IMR-90 (cell line): Measurements from ENCODE around the gene VILL. TPM values are rescaled to one million over a fixed set of nuclear protein-coding genes. Genes with fewer than 3 reads are reported as not detected.

ENCODE experiments used
- ATAC-seq: fragments of 200-7000 bp; cut with Tn5 transposase; 2 replicates; pipeline ENCODE4 v1.9.1; 2020; ENCODE audit warnings: low read depth, mild to moderate bottlenecking, moderate library complexity
- BruUV-seq: library from RNA; stranded (reverse); fragments of 400-500 nt; replicated peaks from 2 replicates; lab custom pipeline; 2021; lab: Mats Ljungman, UMichigan
- CTCF ChIA-PET: fragments of 300-600 bp; formaldehyde crosslinking; extraction: SDS; loops from one replicate; lab custom pipeline; 2021; ENCODE audit warnings: antibody characterized with exemption; lab: Yijun Ruan, JAX
- POLR2A ChIA-PET: fragments of 300-600 bp; sonication (Branson Sonifier 250); formaldehyde crosslinking; loops from one replicate; lab custom pipeline; 2022; ENCODE audit warnings: antibody characterized with exemption; ENCODE audit not compliant: unreplicated experiment; lab: Charles Lee
- DNase-seq: peaks from one replicate; pipeline ENCODE4 v3.0.0; 2013
- H2AFZ ChIP-seq: replicated peaks from 2 replicates; pipeline ENCODE3; 2013; ENCODE audit warnings: low read length, mild to moderate bottlenecking; ENCODE audit not compliant: poor library complexity
- H2AK5ac ChIP-seq: 2 replicates; pipeline ENCODE4 v1.6.1; 2013; ENCODE audit warnings: low read depth, low read length, inconsistent platforms
- H2AK9ac ChIP-seq: replicated peaks from 2 replicates; pipeline ENCODE3; 2013; ENCODE audit warnings: mild to moderate bottlenecking, low read depth, low read length, moderate library complexity; ENCODE audit not compliant: poor library complexity
- H2BK120ac ChIP-seq: 2 replicates; pipeline ENCODE4 v1.6.1; 2013; ENCODE audit warnings: low read depth, low read length, inconsistent platforms
- H2BK15ac ChIP-seq: 3 replicates; pipeline ENCODE4 v1.6.1; 2013; ENCODE audit warnings: low read depth, low read length, inconsistent platforms
- H2BK20ac ChIP-seq: 2 replicates; pipeline ENCODE4 v1.6.1; 2013; ENCODE audit warnings: low read depth, mild to moderate bottlenecking, inconsistent platforms, low read length, moderate library complexity
- H2BK5ac ChIP-seq: 2 replicates; pipeline ENCODE4 v1.6.1; 2013; ENCODE audit warnings: mild to moderate bottlenecking, low read depth, low read length, inconsistent platforms; ENCODE audit not compliant: poor library complexity, severe bottlenecking
- H3K14ac ChIP-seq: replicated peaks from 2 replicates; pipeline ENCODE4 v1.6.1; 2013; ENCODE audit warnings: low read depth, low read length, inconsistent platforms
- H3K18ac ChIP-seq: 2 replicates; pipeline ENCODE4 v1.6.1; 2013; ENCODE audit warnings: low read depth, low read length, control low read depth
- H3K23ac ChIP-seq: 2 replicates; pipeline ENCODE4 v1.6.1; 2013; ENCODE audit warnings: low read depth, low read length, inconsistent platforms
- H3K27ac ChIP-seq: 2 replicates; pipeline ENCODE4 v1.5.1; 2013; ENCODE audit warnings: mild to moderate bottlenecking, control low read depth, low read length; ENCODE audit not compliant: insufficient read depth
- H3K27me3 ChIP-seq: 2 replicates; pipeline ENCODE4 v1.6.1; 2013; ENCODE audit warnings: low read length; ENCODE audit not compliant: control insufficient read depth, insufficient read depth
- H3K36me3 ChIP-seq: 2 replicates; pipeline ENCODE4 v1.6.1; 2013; ENCODE audit warnings: low read length, mixed read lengths; ENCODE audit not compliant: control insufficient read depth, insufficient read depth
- H3K4ac ChIP-seq: 2 replicates; pipeline ENCODE4 v1.6.1; 2013; ENCODE audit warnings: low read depth, low read length, inconsistent platforms
- H3K4me1 ChIP-seq: 2 replicates; pipeline ENCODE4 v1.6.1; 2013; ENCODE audit warnings: low read length, mixed read lengths; ENCODE audit not compliant: control insufficient read depth, insufficient read depth
- H3K4me2 ChIP-seq: 2 replicates; pipeline ENCODE4 v1.6.1; 2013; ENCODE audit warnings: low read depth, mild to moderate bottlenecking, control low read depth, low read length, moderate library complexity
- H3K4me3 ChIP-seq: 2 replicates; pipeline ENCODE4 v1.5.1; 2013; ENCODE audit warnings: low read depth, mild to moderate bottlenecking, control low read depth, low read length, moderate library complexity; ENCODE audit not compliant: insufficient read depth
- H3K56ac ChIP-seq: 2 replicates; pipeline ENCODE4 v1.6.1; 2013; ENCODE audit warnings: low read length, inconsistent platforms; ENCODE audit not compliant: insufficient read depth; ENCODE audit errors: extremely low read depth
- H3K79me1 ChIP-seq, 2 experiments: 2 replicates each; pipeline ENCODE4 v1.6.1; 2013; ENCODE audit warnings: low read length in 2 of 2, inconsistent platforms in 1 of 2, low read depth in 1 of 2
- H3K9ac ChIP-seq: 2 replicates; pipeline ENCODE4 v1.6.1; 2013; ENCODE audit warnings: low read depth, low read length, control low read depth
- H3K9me1 ChIP-seq: 2 replicates; pipeline ENCODE4 v1.6.1; 2013; ENCODE audit warnings: low read length, inconsistent platforms; ENCODE audit not compliant: insufficient read depth
- H3K9me3 ChIP-seq: 2 replicates; pipeline ENCODE4 v1.6.1; 2013; ENCODE audit warnings: low read length; ENCODE audit not compliant: control insufficient read depth, insufficient read depth
- H4K20me1 ChIP-seq: 2 replicates; pipeline ENCODE4 v1.6.1; 2013; ENCODE audit warnings: low read length, inconsistent platforms; ENCODE audit not compliant: insufficient read depth
- H4K5ac ChIP-seq: 2 replicates; pipeline ENCODE4 v1.6.1; 2013; ENCODE audit warnings: mild to moderate bottlenecking, low read depth, low read length, control low read depth
- H4K8ac ChIP-seq, 2 experiments: 2 replicates each; pipeline ENCODE4 v1.6.1; 2013; ENCODE audit warnings: low read depth in 2 of 2, low read length in 2 of 2, control low read depth in 1 of 2, inconsistent platforms in 1 of 2
- H4K91ac ChIP-seq: 2 replicates; pipeline ENCODE4 v1.6.1; 2013; ENCODE audit warnings: low read depth, low read length, inconsistent platforms; ENCODE audit not compliant: insufficient read depth
- BHLHE40 ChIP-seq: fragments of 150-350 bp; IDR thresholded peaks from 2 replicates; pipeline ENCODE4 v1.6.1; 2016; ENCODE audit warnings: mild to moderate bottlenecking, low read depth, low read length
- CEBPB ChIP-seq: IDR thresholded peaks from 2 replicates; pipeline ENCODE4 v1.6.1; 2012; ENCODE audit warnings: low read depth, low read length, improper control_type of control experiment
- CTCF ChIP-seq: conservative IDR thresholded peaks from 2 replicates; pipeline ENCODE4 v1.5.1; 2012; ENCODE audit warnings: mild to moderate bottlenecking, low read depth, low read length, improper control_type of control experiment
- ELK1 ChIP-seq: fragments of 150-350 bp; IDR thresholded peaks from 2 replicates; pipeline ENCODE4 v1.6.1; 2016; ENCODE audit warnings: low read depth, mild to moderate bottlenecking, low read length, moderate library complexity, borderline replicate concordance
- FOS ChIP-seq: fragments of 150-350 bp; IDR thresholded peaks from 2 replicates; pipeline ENCODE4 v1.6.1; 2016; ENCODE audit warnings: low read depth, low read length
- MAFK ChIP-seq: IDR thresholded peaks from 2 replicates; pipeline ENCODE4 v1.6.1; 2012; ENCODE audit warnings: low read depth, low read length, improper control_type of control experiment
- MAZ ChIP-seq: IDR thresholded peaks from 2 replicates; pipeline ENCODE4 v1.6.1; 2012; ENCODE audit warnings: low read depth, mild to moderate bottlenecking, low read length, improper control_type of control experiment, moderate library complexity, borderline replicate concordance
- NFE2L2 ChIP-seq: fragments of 150-350 bp; IDR thresholded peaks from 2 replicates; pipeline ENCODE4 v1.6.1; 2016; ENCODE audit warnings: low read depth, mild to moderate bottlenecking, low read length
- RAD21 ChIP-seq: IDR thresholded peaks from 2 replicates; pipeline ENCODE4 v1.6.1; 2012; ENCODE audit warnings: low read length, improper control_type of control experiment
- RCOR1 ChIP-seq: IDR thresholded peaks from 2 replicates; pipeline ENCODE4 v1.6.1; 2012; ENCODE audit warnings: mild to moderate bottlenecking, low read length, improper control_type of control experiment; ENCODE audit not compliant: insufficient replicate concordance
- RFX5 ChIP-seq: IDR thresholded peaks from 2 replicates; pipeline ENCODE4 v1.8.0; 2012; ENCODE audit warnings: low read depth, mild to moderate bottlenecking, low read length, moderate library complexity
- SMC3 ChIP-seq: fragments of 150-350 bp; IDR thresholded peaks from 2 replicates; pipeline ENCODE4 v1.6.1; 2016; ENCODE audit warnings: low read depth, mild to moderate bottlenecking, antibody characterized with exemption, low read length, moderate library complexity
- USF2 ChIP-seq: fragments of 150-350 bp; IDR thresholded peaks from 2 replicates; pipeline ENCODE4 v1.6.1; 2017; ENCODE audit warnings: mild to moderate bottlenecking, antibody characterized with exemption, low read length, low read depth
- WGBS, 2 experiments: methylation state at CpG; one replicate each; pipeline versions ENCODE4 v1.1.5 to v1.1.7; 2013; ENCODE audit warnings: missing lambda C conversion rate in 2 of 2; ENCODE audit not compliant: insufficient read length in 1 of 2; ENCODE audit errors: extremely low coverage in 2 of 2; 5-methylcytosine and 5-hydroxymethylcytosine counted together
- dilution Hi-C: fragments of 300-500 bp; cut with HindIII; formaldehyde crosslinking; loops from one replicate; pipeline ENCODE4 v1.14.3; 2018; ENCODE audit warnings: low sequenced_read_pairs; ENCODE audit not compliant: unreplicated experiment
- in situ Hi-C: fragments of 300-500 bp; cut with MboI; formaldehyde crosslinking; loops from 3 replicates; pipeline ENCODE4 v1.14.3; 2019; ENCODE audit warnings: low sequenced_read_pairs, inconsistent platforms, mixed read lengths
- intact Hi-C: fragments of 100-400 bp; cut with micrococcal nuclease; formaldehyde crosslinking; loops from 2 replicates; pipeline ENCODE4 v1.10.0; 2022
- polyA plus RNA-seq, 3 experiments: library from polyadenylated mRNA; depleted of rRNA; stranded (reverse); fragments of >200 nt; gene quantifications; 2 replicates each; pipeline ENCODE4 v1.2.3, GENCODE V29; 2012; ENCODE audit warnings: low replicate concordance in 1 of 3
- total RNA-seq: library from RNA; depleted of rRNA; stranded (reverse); fragments of >200 nt; gene quantifications from 2 replicates; pipeline ENCODE4 v1.2.3, GENCODE V29; 2012

VILL gene
- total and polyA plus RNA-seq, 2 of the 4 experiments (the other 2 are of a cell fraction): 2.3 to 4.7 TPM

- Histone ChIP-seq H3K9me3 (no peaks in the 10 kb centered on the region), H3K36me3 (no peaks in the 10 kb centered on the region), H2AK5ac (no peak overlapping the region; the same call in 1 of the 2 replicates), H2BK15ac (no peak overlapping the region), H4K20me1 (no peaks in the 10 kb centered on the region; the same call in none of the 2 replicates), H3K4me2 (no peak overlapping the region), H4K91ac (no peak overlapping the region), H3K4me1 (peaks cover 11% of the 10 kb centered on the region), H3K56ac (no peak overlapping the region), H3K4ac (0 out of 2 replicates have a peak overlapping the region, but pooled peaks have one; percentile 6), H3K9me1 (peaks cover 14% of the 10 kb centered on the region), H3K23ac (no peak overlapping the region), H2BK120ac (no peak overlapping the region), H3K27ac (no peak overlapping the region), H4K8ac (no peak overlapping the region), H3K4me3 (no peak overlapping the region), H3K14ac (no peak overlapping the region), H4K5ac (no peak overlapping the region), H3K79me1 (peaks cover 3 to 24% of the 10 kb centered on the region in 2 experiments; a peak in 3 of 4 replicates), H2BK20ac (no peak overlapping the region), H3K27me3 (no peaks in the 10 kb centered on the region), H2AFZ (no peak overlapping the region), H2BK5ac (no peak overlapping the region), H3K18ac (no peak overlapping the region), H2AK9ac (peak overlapping the region; percentile 31), H3K9ac (no peak overlapping the region)
- intact Hi-C loops (no loop called here), dilution Hi-C loops (no loop called here), in situ Hi-C loops (no loop called here)
- POLR2A ChIA-PET: no interaction called here
- 100% methylated on average over 2 of the region's 6 CpGs; no CpG with 5 or more reads in 1 of the 2 experiments for WGBS, 2 experiments
- CTCF ChIA-PET: no interaction called here
- BruUV-seq: no TSS peak
- DNase-seq (no peak), ATAC-seq (no peak)
- TF ChIP-seq BHLHE40 (no peak), NFE2L2 (no peak), RCOR1 (no peak), SMC3 (no peak), RAD21 (no peak), MAZ (no peak), MAFK (no peak), RFX5 (no peak), ELK1 (no peak), FOS (no peak), USF2 (no peak), CTCF (no peak), CEBPB (no peak)
These were observed 37.2 kb downstream of the VILL start for GRCh38 chr3:38027466-38028465.
